Measurements from ENCODE around the gene COX7A2L.

- no peak for TF ChIP-seq POLR2AphosphoS5 (IDR thresholded peaks at IDR 0.05; ENCODE audit: borderline replicate concordance, low read depth, low read length)
- TF ChIP-seq EZH2 (IDR thresholded peaks at IDR 0.05) = no peak
These were observed 17.4 kb upstream of the COX7A2L start for GRCh38 chr2:42378415-42378814.

Data from SK-N-MC (cell line).